ENCODE data around the gene SYT8.

Gene SYT8

DNA sequence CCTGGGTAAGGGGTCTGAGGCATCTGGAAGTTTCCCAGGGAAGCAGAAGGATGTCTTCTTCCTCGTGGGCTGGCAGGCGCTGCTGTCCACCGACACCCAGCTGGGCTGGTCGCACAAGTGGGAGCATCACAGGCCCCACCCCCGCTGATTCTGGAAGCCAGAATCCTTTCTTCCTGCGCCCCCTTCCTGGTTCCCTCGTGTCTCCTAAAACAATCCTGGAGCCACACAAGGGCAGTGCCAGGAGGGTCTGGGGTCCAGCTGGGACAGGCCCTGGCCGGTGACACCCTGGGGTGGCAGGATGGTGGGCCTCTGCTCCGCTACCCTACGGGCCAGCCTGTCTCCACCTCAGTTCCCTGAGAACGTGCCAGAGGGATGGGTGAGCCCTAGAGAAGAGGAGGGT is 22.3 kb downstream of the SYT8 start:
- DNase-seq (ENCODE audit: extremely low spot score): no peak
- POLR2A ChIA-PET: no interaction called here
- CTCF ChIA-PET: interaction anchor here (0.6 to 1.0 kb wide), 3 partner anchors 70 to 294 kb away, joined by 3 read pairs; no protein-coding TSS in a partner anchor
- no peak for TF ChIP-seq ELF4 (IDR thresholded peaks at IDR 0.05)
- no peak for TF ChIP-seq FOXK2 (IDR thresholded peaks at IDR 0.05)
- TF ChIP-seq LEF1 (IDR thresholded peaks at IDR 0.05; ENCODE audit: borderline replicate concordance): no peak
- TF ChIP-seq FOXM1 (IDR thresholded peaks at IDR 0.05; ENCODE audit: borderline replicate concordance): no peak
- TF ChIP-seq TARDBP (IDR thresholded peaks at IDR 0.05): no peak
- TF ChIP-seq SUZ12 (IDR thresholded peaks at IDR 0.05): no peak
- no peak for TF ChIP-seq BHLHE40 (IDR thresholded peaks at IDR 0.05; ENCODE audit: borderline replicate concordance)
- TF ChIP-seq PKNOX1 (IDR thresholded peaks at IDR 0.05): no peak
- no peak for TF ChIP-seq SP1 (IDR thresholded peaks at IDR 0.05)
- TF ChIP-seq ARNT (IDR thresholded peaks at IDR 0.05): no peak
- TF ChIP-seq L3MBTL2 (conservative IDR thresholded peaks at IDR 0.05): no peak
- TF ChIP-seq HDGF (IDR thresholded peaks at IDR 0.05; ENCODE audit: borderline replicate concordance): no peak
- no peak for TF ChIP-seq CTBP1 (IDR thresholded peaks at IDR 0.05; ENCODE audit: borderline replicate concordance)

DNA sequence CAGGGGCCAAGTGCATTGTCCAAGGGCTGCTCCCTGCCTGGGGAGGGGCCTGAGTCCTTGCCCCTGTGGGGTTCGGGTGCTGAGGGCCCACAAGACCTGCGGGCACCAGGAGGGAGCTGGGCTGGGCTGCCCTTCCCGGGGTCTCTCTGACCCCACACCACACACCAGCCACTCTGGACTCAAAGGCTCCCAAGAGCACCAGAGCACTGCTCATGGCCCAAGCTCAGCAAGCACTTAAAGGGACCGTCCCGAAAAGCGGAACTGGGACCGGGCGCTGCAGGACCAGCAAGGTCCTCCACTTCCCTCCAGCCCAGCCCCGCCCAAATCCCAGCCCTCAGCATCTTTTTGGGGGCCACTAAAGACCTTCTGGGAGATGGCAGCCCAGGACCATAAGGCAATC is 23.4 kb downstream of the SYT8 start:
- ChIA-PET POLR2A (no interaction called here), CTCF (interaction anchor here (0.6 to 1.0 kb wide), 2 partner anchors 69 to 164 kb away, joined by 3 read pairs; no protein-coding TSS in a partner anchor)
- no peak for DNase-seq (ENCODE audit: extremely low spot score)
- TF ChIP-seq FOXA1 (IDR thresholded peaks at IDR 0.05) (no peak), L3MBTL2 (conservative IDR thresholded peaks at IDR 0.05) (no peak), BHLHE40 (IDR thresholded peaks at IDR 0.05; ENCODE audit: borderline replicate concordance) (no peak), NFRKB (IDR thresholded peaks at IDR 0.05) (no peak), ARNT (IDR thresholded peaks at IDR 0.05) (no peak), SUZ12 (IDR thresholded peaks at IDR 0.05) (no peak), ZNF384 (IDR thresholded peaks at IDR 0.05) (no peak), HDGF (IDR thresholded peaks at IDR 0.05; ENCODE audit: borderline replicate concordance) (no peak), LEF1 (IDR thresholded peaks at IDR 0.05; ENCODE audit: borderline replicate concordance) (no peak), ELF4 (IDR thresholded peaks at IDR 0.05) (no peak), CTBP1 (IDR thresholded peaks at IDR 0.05; ENCODE audit: borderline replicate concordance) (no peak), FOXM1 (IDR thresholded peaks at IDR 0.05; ENCODE audit: borderline replicate concordance) (no peak), PKNOX1 (IDR thresholded peaks at IDR 0.05) (no peak), TARDBP (IDR thresholded peaks at IDR 0.05) (no peak), FOXK2 (IDR thresholded peaks at IDR 0.05) (no peak), SP1 (IDR thresholded peaks at IDR 0.05) (no peak)

DNA sequence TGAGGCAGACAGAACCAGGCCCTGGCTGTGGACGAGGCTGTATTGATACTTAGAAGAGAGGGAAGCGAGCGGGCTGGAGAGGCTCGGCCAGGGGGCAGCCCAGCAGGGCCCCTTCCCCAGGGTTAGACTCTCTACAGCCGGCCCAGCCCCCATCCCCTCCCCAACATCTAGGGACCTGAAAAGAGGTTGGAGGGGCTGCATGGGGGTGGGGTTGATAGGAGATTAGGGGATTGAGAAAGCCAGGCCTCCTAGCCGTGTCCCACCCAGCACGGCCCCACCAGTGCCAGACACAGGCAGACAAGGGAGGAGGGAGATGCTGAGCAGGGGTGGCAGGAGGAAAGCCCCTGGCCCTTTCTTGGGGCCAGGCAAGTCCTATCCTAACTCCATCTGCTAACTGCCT is 23.8 kb downstream of the SYT8 start:
- ChIA-PET POLR2A (no interaction called here), CTCF (interaction anchor here (0.6 kb wide), 1 partner anchor 163 kb away, joined by 3 read pairs; no protein-coding TSS in a partner anchor)
- DNase-seq (ENCODE audit: extremely low spot score): no peak
- TF ChIP-seq TARDBP (IDR thresholded peaks at IDR 0.05) (no peak), PKNOX1 (IDR thresholded peaks at IDR 0.05) (no peak), HDGF (IDR thresholded peaks at IDR 0.05; ENCODE audit: borderline replicate concordance) (no peak), L3MBTL2 (conservative IDR thresholded peaks at IDR 0.05) (no peak), FOXM1 (IDR thresholded peaks at IDR 0.05; ENCODE audit: borderline replicate concordance) (no peak), ELF4 (IDR thresholded peaks at IDR 0.05) (no peak), NFRKB (IDR thresholded peaks at IDR 0.05) (no peak), SP1 (IDR thresholded peaks at IDR 0.05) (no peak), ZNF384 (IDR thresholded peaks at IDR 0.05) (no peak), FOXK2 (IDR thresholded peaks at IDR 0.05) (no peak), CTBP1 (IDR thresholded peaks at IDR 0.05; ENCODE audit: borderline replicate concordance) (no peak), FOXA1 (IDR thresholded peaks at IDR 0.05) (no peak), SUZ12 (IDR thresholded peaks at IDR 0.05) (no peak), ARNT (IDR thresholded peaks at IDR 0.05) (no peak), LEF1 (IDR thresholded peaks at IDR 0.05; ENCODE audit: borderline replicate concordance) (no peak), BHLHE40 (IDR thresholded peaks at IDR 0.05; ENCODE audit: borderline replicate concordance) (no peak)

DNA sequence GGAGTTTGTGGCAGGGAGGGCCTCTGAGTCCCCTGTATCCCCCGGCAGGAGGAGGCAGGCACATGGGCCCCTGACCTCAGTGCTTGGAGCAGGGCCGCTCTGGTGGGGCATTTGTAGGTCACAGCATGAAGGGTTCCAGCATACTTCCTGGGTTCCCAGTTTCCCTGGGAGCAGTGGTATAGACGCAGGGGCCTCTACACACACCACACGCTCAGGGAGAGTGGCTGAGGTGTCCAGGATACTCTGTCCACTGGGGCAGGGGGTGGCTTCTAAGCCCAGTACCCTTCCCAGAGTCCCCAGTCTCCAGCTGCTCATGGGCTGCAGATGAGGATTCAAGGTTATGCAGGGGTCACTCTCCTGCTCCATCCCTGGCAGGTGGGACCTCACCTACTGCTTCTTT is 24.2 kb downstream of the SYT8 start:
- ChIA-PET POLR2A (no interaction called here), CTCF (no interaction called here)
- DNase-seq (ENCODE audit: extremely low spot score): no peak
- TF ChIP-seq PKNOX1 (IDR thresholded peaks at IDR 0.05): no peak
- TF ChIP-seq BHLHE40 (IDR thresholded peaks at IDR 0.05; ENCODE audit: borderline replicate concordance): no peak
- TF ChIP-seq LEF1 (IDR thresholded peaks at IDR 0.05; ENCODE audit: borderline replicate concordance): no peak
- no peak for TF ChIP-seq ZNF384 (IDR thresholded peaks at IDR 0.05)
- TF ChIP-seq L3MBTL2 (conservative IDR thresholded peaks at IDR 0.05): no peak
- TF ChIP-seq ELF4 (IDR thresholded peaks at IDR 0.05): no peak
- TF ChIP-seq FOXK2 (IDR thresholded peaks at IDR 0.05): no peak
- TF ChIP-seq FOXM1 (IDR thresholded peaks at IDR 0.05; ENCODE audit: borderline replicate concordance): no peak
- TF ChIP-seq HDGF (IDR thresholded peaks at IDR 0.05; ENCODE audit: borderline replicate concordance): no peak
- no peak for TF ChIP-seq NFRKB (IDR thresholded peaks at IDR 0.05)
- no peak for TF ChIP-seq FOXA1 (IDR thresholded peaks at IDR 0.05)
- no peak for TF ChIP-seq TARDBP (IDR thresholded peaks at IDR 0.05)
- TF ChIP-seq SP1 (IDR thresholded peaks at IDR 0.05): no peak
- TF ChIP-seq CTBP1 (IDR thresholded peaks at IDR 0.05; ENCODE audit: borderline replicate concordance): no peak
- no peak for TF ChIP-seq SUZ12 (IDR thresholded peaks at IDR 0.05)
- TF ChIP-seq ARNT (IDR thresholded peaks at IDR 0.05): no peak

DNA sequence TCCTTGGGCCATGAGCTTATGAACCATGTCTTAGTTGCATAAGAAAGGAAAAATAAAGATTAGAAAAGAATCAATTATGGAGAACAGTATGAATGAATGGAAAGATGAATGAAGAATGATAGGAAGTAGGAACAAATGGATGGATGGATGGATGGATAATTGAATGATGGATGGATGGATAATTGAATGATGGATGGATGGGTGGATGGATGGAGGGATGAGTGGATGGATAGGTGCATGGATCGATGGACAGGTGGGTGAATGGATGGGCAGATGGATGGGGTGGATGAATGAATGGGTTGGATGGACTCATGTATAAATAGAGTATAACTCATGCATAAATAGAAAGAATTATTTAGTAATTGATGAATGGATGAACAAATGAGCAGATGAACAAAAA is 25.3 kb downstream of the SYT8 start:
- ChIA-PET POLR2A (no interaction called here), CTCF (no interaction called here)
- TF ChIP-seq BHLHE40 (IDR thresholded peaks at IDR 0.05; ENCODE audit: borderline replicate concordance) (no peak), SUZ12 (IDR thresholded peaks at IDR 0.05) (no peak), TARDBP (IDR thresholded peaks at IDR 0.05) (no peak), FOXK2 (IDR thresholded peaks at IDR 0.05) (no peak), HDGF (IDR thresholded peaks at IDR 0.05; ENCODE audit: borderline replicate concordance) (no peak), NFRKB (IDR thresholded peaks at IDR 0.05) (no peak), CTBP1 (IDR thresholded peaks at IDR 0.05; ENCODE audit: borderline replicate concordance) (no peak), ARNT (IDR thresholded peaks at IDR 0.05) (no peak), PKNOX1 (IDR thresholded peaks at IDR 0.05) (no peak), ZNF384 (IDR thresholded peaks at IDR 0.05) (no peak)
- no peak for DNase-seq (ENCODE audit: extremely low spot score)
